ENCODE measurements around the gene C9orf85.

GRCh38 chr9:71901695-71902597, 9.5 kb upstream of the C9orf85 start:
- TF ChIP-seq CTCF (IDR thresholded peaks at IDR 0.05; ENCODE audit: insufficient read depth, low read length, poor library complexity, severe bottlenecking) (no peak), EZH2phosphoT487 (conservative IDR thresholded peaks at IDR 0.05; ENCODE audit: low read length) (no peak)
